GM15510 (cell line): ENCODE measurements around the gene NT5DC4.

Experiments used
- POLR2A ChIP-seq: IDR thresholded peaks from 3 replicates; pipeline ENCODE4 v1.6.1; 2011; ENCODE audit warnings: borderline replicate concordance; ENCODE audit not compliant: insufficient read length; ENCODE audit errors: extremely low read depth

Gene NT5DC4

GRCh38 chr2:112726487-112727190 is 5.8 kb downstream of the NT5DC4 start:
- TF ChIP-seq POLR2A, result peak; percentile 15

GRCh38 chr2:112727276-112728028 is 6.6 kb downstream of the NT5DC4 start:
- no peak for TF ChIP-seq POLR2A

GRCh38 chr2:112728029-112728362 is 7.2 kb downstream of the NT5DC4 start:
- no peak for TF ChIP-seq POLR2A

- TF ChIP-seq POLR2A, result no peak
Observed at GRCh38 chr2:112728378-112729175, 7.8 kb downstream of the NT5DC4 start.

GRCh38 chr2:112730216-112730615 is 9.4 kb downstream of the NT5DC4 start:
- TF ChIP-seq POLR2A, result no peak

GRCh38 chr2:112730791-112731190 is 10.0 kb downstream of the NT5DC4 start:
- no peak for TF ChIP-seq POLR2A

GRCh38 chr2:112731479-112731878 is 10.7 kb downstream of the NT5DC4 start:
- TF ChIP-seq POLR2A, result no peak

GRCh38 chr2:112733456-112733855 is 12.6 kb downstream of the NT5DC4 start:
- no peak for TF ChIP-seq POLR2A

GRCh38 chr2:112733871-112734270 is 13.1 kb downstream of the NT5DC4 start:
- TF ChIP-seq POLR2A, result no peak

- no peak for TF ChIP-seq POLR2A
Observed at GRCh38 chr2:112737542-112738232, 16.9 kb downstream of the NT5DC4 start.

- no peak for TF ChIP-seq POLR2A
Observed at GRCh38 chr2:112740527-112740926, 19.7 kb downstream of the NT5DC4 start.

- no peak for TF ChIP-seq POLR2A
Observed at GRCh38 chr2:112749755-112750559, 29.1 kb downstream of the NT5DC4 start.

- no peak for TF ChIP-seq POLR2A
Observed at GRCh38 chr2:112750560-112750843, 29.7 kb downstream of the NT5DC4 start.
